Measurements from ENCODE around the gene CAMTA1. TPM values are rescaled to one million over a fixed set of nuclear protein-coding genes. Genes with fewer than 3 reads are reported as not detected.

Gene CAMTA1
- total RNA-seq, 1 donor from 2014 or later = 127 TPM

DNA sequence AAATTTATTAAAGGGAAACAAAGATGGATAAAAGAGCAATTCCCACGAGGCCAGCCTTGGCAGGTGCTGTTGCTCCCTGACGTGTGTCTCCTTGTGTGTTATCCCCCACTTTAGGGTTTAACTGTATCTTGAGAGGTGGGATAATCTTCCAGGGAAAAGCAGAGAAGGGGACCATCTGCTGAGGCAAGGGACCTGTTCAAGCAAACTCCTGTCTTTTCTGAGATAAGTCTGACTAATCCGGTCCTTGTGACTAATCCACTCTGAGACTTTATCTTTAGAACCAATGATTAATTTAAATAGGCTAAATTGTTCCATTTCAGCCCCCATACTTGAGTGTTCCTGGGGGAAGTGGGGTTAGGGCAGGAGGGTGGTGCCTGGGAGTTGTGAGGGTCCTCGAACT, 163.6 kb downstream of the CAMTA1 start:
- FAIRE-seq = no peak
- no peak for DNase-seq (ENCODE audit: low spot score in 2 of 2)

DNA sequence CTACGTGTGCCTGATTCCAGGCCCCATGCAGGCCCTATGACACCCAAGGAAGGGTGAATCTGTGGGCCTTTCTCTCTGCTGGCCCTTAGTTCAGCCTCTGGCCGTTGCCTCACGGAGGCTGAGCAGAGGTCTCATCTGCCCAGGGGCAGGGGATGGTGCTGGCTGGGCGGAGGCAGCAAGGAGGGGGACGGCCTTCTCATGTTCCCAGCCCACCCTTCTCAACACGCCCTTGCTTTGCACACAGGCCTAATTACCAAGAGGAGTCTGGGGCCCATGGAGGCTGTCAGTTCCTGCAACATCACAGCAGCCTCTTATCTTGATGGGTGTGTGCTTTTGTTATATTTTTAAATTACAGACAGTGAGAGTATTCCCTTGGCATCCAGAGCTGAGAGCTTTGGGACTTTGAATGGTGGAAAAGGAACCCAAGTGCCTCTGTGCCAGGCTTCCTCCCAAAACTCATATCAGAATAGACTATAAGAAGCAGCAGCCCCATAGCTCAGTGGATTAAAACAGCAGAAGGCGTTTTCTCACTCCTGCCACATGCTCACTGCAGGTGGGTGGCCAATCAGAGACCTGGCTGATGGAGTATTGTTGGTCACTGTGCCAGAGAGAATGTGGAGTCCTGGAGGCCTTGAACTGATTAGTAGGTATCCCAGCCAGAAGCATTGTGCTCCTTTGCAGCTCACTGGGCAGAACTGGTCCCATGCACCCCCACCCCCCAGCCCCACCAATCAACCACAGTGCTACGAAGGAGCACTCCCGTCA, 164.9 kb downstream of the CAMTA1 start:
- FAIRE-seq (no peak), DNase-seq (ENCODE audit: low spot score in 2 of 2) (no peak)

DNA sequence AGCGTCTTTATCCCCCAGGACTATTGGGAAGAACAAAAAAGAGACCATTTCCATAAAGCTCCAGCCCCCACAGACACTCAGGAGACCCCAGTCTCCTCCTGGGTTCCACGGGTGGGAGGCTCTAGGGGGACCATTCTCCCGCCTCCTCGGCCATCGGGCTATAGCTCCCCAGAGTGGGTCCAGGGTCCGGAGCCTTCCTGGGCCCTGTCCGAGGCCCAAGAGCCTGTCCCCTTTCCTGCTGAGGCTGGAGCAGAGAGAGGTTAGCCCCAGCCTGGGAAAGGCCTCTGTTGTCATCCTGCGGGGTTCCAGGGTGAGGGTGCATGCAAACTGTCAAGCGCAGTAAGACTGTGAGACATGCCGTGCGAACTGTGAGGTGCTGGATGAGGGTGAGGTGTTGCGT, 166.3 kb downstream of the CAMTA1 start:
- FAIRE-seq = no peak
- no peak for DNase-seq (ENCODE audit: low spot score in 2 of 2)

DNA sequence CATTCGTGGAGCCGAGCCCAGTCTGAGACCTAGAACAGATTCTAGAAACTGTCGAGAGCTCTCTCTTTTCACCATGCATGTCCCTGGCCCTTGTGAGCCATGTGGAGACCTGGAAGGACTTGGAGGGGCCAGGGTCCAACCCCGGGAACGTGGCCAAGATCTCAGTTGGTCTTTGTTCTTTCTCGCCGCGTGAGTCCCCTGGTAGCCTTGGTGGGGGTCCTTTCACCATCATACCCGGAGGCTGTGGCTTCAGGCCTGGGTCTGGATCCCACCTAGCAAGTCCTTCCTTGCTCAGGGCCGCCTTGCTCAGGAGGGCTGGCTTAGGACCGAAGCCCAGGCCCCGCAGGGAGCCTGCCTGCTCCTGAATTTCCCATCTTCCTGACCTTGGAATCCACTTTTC, 168.0 kb downstream of the CAMTA1 start:
- DNase-seq (ENCODE audit: low spot score in 2 of 2) = no peak
- FAIRE-seq = no peak

DNA sequence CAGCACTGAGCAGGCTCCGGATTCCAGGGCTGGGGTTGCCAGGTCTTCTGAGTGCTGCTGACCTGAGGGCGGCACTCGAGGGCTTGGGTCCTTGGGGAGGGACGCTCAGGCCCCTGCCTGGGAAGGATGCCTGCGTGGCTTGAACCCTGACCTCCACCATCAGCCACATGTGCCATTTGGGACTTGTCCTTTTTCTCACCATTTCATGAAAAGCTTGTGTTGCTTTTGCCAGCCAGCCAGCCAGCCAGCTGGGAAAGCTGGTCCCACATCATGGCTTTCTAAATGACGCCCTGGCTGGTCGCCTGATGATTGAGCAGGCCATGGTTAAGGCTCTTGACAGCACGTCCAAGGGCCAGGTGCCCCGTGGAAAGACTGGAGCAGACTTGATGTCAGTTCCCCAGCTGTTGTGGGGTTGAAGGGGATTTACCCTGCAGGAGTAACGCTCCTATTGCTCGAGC, 168.7 kb downstream of the CAMTA1 start:
- FAIRE-seq (no peak), DNase-seq (ENCODE audit: low spot score in 2 of 2) (no peak)

DNA sequence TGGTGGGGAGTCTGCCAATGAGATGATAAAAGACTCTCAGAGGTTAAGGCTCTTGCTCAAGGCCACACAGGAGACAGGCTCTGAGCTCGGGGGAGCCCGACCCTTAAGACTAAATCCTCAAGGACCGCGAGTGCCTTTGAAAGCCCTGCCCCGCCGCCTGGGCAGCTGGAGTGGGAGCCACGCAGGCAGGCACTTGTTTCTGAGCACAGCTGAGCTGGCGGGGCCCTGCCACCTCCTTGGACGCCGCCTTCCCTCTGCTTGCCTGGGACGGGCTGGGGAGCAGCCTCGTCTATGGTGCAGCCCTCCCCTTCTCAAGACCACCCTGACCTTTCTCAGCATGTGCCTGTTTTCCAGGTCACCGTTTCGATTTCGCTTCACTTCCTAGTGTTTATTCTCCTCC, 169.3 kb downstream of the CAMTA1 start:
- FAIRE-seq = no peak
- no peak for DNase-seq (ENCODE audit: low spot score in 2 of 2)

GRCh38 chr1:6955357-6956094, 170.3 kb downstream of the CAMTA1 start:
- no peak for FAIRE-seq
- DNase-seq (ENCODE audit: low spot score in 2 of 2) = no peak

GRCh38 chr1:6956488-6957159, 171.4 kb downstream of the CAMTA1 start:
- FAIRE-seq (no peak), DNase-seq (ENCODE audit: low spot score in 2 of 2) (no peak)

DNA sequence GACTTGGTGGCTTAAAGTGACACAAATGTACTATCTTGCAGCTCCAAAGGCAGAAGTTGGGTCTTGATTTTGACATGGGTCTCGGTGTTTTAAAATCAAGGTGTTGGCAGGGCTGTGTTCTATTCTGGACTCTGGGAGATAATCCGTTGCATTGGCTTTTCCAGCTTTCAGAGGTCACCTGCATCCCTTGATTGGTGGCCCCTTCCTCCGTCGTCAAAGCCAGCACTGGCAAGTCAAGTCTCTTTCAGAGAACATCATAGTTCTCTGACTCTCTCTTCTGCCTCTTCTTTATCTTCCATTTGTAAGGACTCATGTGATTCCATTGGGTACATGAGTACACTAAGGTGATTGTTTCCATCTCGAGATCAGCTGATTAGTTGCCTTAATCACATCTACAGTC, 172.1 kb downstream of the CAMTA1 start:
- DNase-seq (ENCODE audit: low spot score in 2 of 2) (no peak), FAIRE-seq (no peak)

- FAIRE-seq (no peak), DNase-seq (ENCODE audit: low spot score in 2 of 2) (no peak)
Measured at GRCh38 chr1:6958407-6959030, 173.3 kb downstream of the CAMTA1 start.

DNA sequence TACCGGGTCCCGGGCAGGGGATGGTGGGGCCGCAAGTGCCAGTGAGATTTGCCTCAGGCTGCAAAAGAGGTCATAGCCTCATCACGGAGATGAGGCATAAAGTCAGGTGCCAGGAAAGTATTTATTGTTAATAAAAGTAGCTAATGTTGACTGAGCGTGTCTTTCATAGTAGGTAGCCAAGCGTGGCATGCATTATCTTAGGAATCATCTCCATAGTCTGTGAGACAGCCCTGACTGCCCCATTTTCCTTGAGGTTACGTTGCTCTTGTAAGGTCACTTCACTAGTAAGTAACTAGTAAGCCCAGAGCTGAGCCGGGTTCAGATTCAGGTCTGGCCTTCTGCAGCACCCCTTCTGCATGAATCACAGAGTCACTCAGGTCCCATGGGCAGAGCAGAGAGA, 174.2 kb downstream of the CAMTA1 start:
- DNase-seq (ENCODE audit: low spot score in 2 of 2) (no peak), FAIRE-seq (no peak)

DNA sequence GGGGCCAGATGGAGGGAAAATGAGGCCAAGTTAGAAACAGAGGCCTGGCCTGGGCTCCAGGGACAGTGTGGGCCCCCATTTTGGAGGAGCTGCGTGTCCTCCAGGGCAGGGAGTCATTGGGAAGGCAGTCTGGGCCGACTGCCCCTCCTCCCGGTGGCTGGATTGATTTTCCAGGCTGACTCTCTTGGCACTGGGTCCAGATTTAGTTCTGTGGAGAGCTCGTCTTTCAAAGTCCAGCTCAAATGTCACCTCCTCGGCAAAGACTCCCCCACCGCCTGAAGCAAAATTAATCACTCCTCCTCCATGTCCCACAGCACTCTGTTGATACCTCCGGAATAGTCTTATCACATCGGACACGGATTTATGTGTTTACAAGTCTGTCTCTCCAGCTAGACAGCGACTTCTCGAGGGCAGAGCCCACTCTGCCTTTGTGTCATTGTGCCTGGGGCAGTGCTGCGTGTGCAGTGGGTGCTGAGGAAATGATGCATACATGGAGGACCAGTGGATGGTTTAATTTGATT, 175.1 kb downstream of the CAMTA1 start:
- FAIRE-seq = no peak
- DNase-seq (ENCODE audit: low spot score in 2 of 2) = no peak

GRCh38 chr1:6960860-6961259, 175.6 kb downstream of the CAMTA1 start:
- no peak for DNase-seq (ENCODE audit: low spot score in 2 of 2)
- FAIRE-seq = no peak

- DNase-seq (ENCODE audit: low spot score in 2 of 2) (no peak), FAIRE-seq (no peak)
Measured at GRCh38 chr1:6961289-6961688, 176.0 kb downstream of the CAMTA1 start.

GRCh38 chr1:6961905-6962477, 176.7 kb downstream of the CAMTA1 start:
- FAIRE-seq (no peak), DNase-seq (ENCODE audit: low spot score in 2 of 2) (no peak)

GRCh38 chr1:6962478-6962995, 177.3 kb downstream of the CAMTA1 start:
- DNase-seq (ENCODE audit: low spot score in 2 of 2) = no peak
- FAIRE-seq = no peak

DNA sequence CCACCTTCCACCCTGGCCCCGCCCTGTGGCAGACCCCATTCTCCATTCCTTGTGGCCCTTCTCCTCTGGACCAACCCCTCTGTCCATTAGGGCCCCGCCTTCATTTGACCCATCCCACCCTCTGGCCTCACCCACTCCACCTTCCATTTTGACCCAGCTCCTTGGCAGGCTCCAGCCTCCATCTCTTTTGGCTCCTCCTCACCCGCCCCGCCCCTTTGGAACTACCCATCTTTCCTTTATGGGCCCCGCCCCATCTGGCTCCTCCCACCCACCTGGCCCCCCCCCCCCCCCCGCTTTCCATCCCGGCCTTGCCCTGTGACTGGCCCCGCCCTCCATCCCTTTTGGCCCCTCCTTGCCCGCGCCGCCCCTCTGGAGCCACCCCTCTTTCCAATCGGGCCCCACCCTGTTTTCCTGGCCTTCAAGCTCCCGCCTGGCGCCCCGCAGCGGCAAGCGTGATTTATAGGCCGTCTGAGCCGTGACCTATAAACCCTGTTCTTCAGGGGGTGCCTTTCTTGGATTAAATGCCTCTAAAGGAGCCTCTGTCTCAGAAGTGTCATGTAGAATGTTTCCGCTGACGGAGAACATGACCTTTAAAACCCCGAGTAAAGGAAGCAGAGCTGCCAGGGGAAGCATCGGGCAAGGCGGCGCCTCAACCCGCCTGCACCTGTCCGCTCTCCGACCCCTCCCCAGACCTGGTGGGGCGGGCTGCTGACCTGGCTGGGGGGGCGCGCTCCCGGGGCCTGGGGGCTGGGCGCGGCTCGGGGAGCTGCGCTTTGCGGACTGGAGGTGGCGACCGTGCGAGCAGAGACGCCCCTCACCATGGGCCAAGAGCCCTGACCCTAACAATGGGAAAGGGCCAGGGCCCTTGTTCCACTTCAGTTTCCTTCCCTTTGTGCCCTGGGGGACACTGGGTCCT, 178.0 kb downstream of the CAMTA1 start:
- no peak for FAIRE-seq

DNA sequence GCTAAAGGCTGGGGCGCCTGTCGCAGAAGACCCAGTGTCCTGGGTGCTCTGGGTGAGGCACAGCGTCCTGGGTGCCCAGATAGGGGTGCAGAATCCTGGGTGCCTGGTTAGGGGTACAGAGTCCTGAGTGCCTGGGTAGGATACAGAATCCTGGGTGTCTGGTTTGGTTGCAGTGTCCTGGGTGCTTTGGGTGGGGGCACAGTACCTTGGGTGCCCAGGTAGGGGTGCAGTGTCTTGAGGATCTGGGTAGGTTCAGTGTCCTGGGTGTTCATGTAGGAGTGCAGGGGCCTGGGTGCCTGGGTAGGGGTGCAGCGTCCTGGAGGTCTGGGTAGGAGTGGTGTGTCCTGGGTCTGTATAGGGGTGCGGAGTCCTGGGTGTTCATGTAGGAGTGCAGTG, 178.7 kb downstream of the CAMTA1 start:
- no peak for FAIRE-seq
- DNase-seq (ENCODE audit: low spot score in 2 of 2) = no peak

More for the DNA sequence above, 178.0 kb downstream of the CAMTA1 start:
- DNase-seq (ENCODE audit: low spot score in 2 of 2) = no peak
